Measurements from ENCODE around the gene KCNH1.

Gene KCNH1

GRCh38 chr1:210857705-210858104, 276.2 kb downstream of the KCNH1 start:
- DNase-seq (ENCODE audit: low read depth in 2 of 2): no peak

- DNase-seq (ENCODE audit: low read depth in 2 of 2): no peak
Measured at GRCh38 chr1:210857146-210857663, 276.7 kb downstream of the KCNH1 start.

GRCh38 chr1:210855440-210855839, 278.5 kb downstream of the KCNH1 start:
- DNase-seq (ENCODE audit: low read depth in 2 of 2): no peak

GRCh38 chr1:210853276-210853675, 280.7 kb downstream of the KCNH1 start:
- no peak for DNase-seq (ENCODE audit: low read depth in 2 of 2)

- DNase-seq (ENCODE audit: low read depth in 2 of 2): no peak
Measured at GRCh38 chr1:210850556-210850955, 283.4 kb downstream of the KCNH1 start.

GRCh38 chr1:210848474-210848873, 285.5 kb downstream of the KCNH1 start:
- DNase-seq (ENCODE audit: low read depth in 2 of 2): no peak

- DNase-seq (ENCODE audit: low read depth in 2 of 2): no peak
Measured at GRCh38 chr1:210841926-210842625, 291.9 kb downstream of the KCNH1 start.

GRCh38 chr1:210830034-210831028, 303.6 kb downstream of the KCNH1 start:
- no peak for DNase-seq (ENCODE audit: low read depth in 2 of 2)

- no peak for DNase-seq (ENCODE audit: low read depth in 2 of 2)
Measured at GRCh38 chr1:210828996-210829596, 304.9 kb downstream of the KCNH1 start.

GRCh38 chr1:210827481-210827880, 306.5 kb downstream of the KCNH1 start:
- DNase-seq (ENCODE audit: low read depth in 2 of 2): no peak

GRCh38 chr1:210826686-210827085, 307.3 kb downstream of the KCNH1 start:
- no peak for DNase-seq (ENCODE audit: low read depth in 2 of 2)

GRCh38 chr1:210822932-210823331, 311.0 kb downstream of the KCNH1 start:
- no peak for DNase-seq (ENCODE audit: low read depth in 2 of 2)

- no peak for DNase-seq (ENCODE audit: low read depth in 2 of 2)
Measured at GRCh38 chr1:210822241-210822640, 311.7 kb downstream of the KCNH1 start.

- no peak for DNase-seq (ENCODE audit: low read depth in 2 of 2)
Measured at GRCh38 chr1:210821615-210822014, 312.3 kb downstream of the KCNH1 start.

GRCh38 chr1:210819266-210819665, 314.7 kb downstream of the KCNH1 start:
- no peak for DNase-seq (ENCODE audit: low read depth in 2 of 2)

- no peak for DNase-seq (ENCODE audit: low read depth in 2 of 2)
Measured at GRCh38 chr1:210817385-210818275, 316.3 kb downstream of the KCNH1 start.

- no peak for DNase-seq (ENCODE audit: low read depth in 2 of 2)
Measured at GRCh38 chr1:210815641-210816550, 318.1 kb downstream of the KCNH1 start.

- no peak for DNase-seq (ENCODE audit: low read depth in 2 of 2)
Measured at GRCh38 chr1:210814382-210815123, 319.4 kb downstream of the KCNH1 start.

- DNase-seq (ENCODE audit: low read depth in 2 of 2): no peak
Measured at GRCh38 chr1:210801501-210801900, 332.4 kb downstream of the KCNH1 start.

All from fibroblast of skin of left biceps (primary cell).